K562 (cell line): ENCODE results near the gene GALNT7. TPM values are rescaled to one million over a fixed set of nuclear protein-coding genes. Genes with fewer than 3 reads are reported as not detected.

ENCODE experiments used
- ADNP ChIP-seq: fragments of 200-800 bp; sonication (Bioruptor generic); IDR thresholded peaks from 2 replicates; pipeline ENCODE4 v1.6.1; 2016; ENCODE audit warnings: missing genetic modification characterization, missing compliant biosample characterization
- CBX5 ChIP-seq: IDR thresholded peaks from 2 replicates; pipeline ENCODE4 v1.6.1; 2014; ENCODE audit warnings: low read depth, borderline replicate concordance
- CCAR2 ChIP-seq: fragments of 200-400 bp; formaldehyde crosslinking; IDR thresholded peaks from 2 replicates; pipeline ENCODE4 v1.6.1; 2017; ENCODE audit warnings: mild to moderate bottlenecking, low read depth, low read length
- CREB3 ChIP-seq: fragments of 450-650 bp; conservative IDR thresholded peaks from 2 replicates; pipeline ENCODE4 v1.6.1; 2016; ENCODE audit warnings: missing genetic modification characterization, low read depth, mild to moderate bottlenecking, missing compliant biosample characterization, moderate library complexity
- GATAD2A ChIP-seq: fragments of 450-650 bp; IDR thresholded peaks from 2 replicates; pipeline ENCODE4 v1.6.1; 2017
- HMGXB4 ChIP-seq: sonication (generic); formaldehyde crosslinking; IDR thresholded peaks from 2 replicates; pipeline ENCODE4 v1.8.1; 2023; ENCODE audit warnings: mild to moderate bottlenecking, missing genetic modification reagents
- ILK ChIP-seq: fragments of 450-650 bp; IDR thresholded peaks from 2 replicates; pipeline ENCODE4 v1.6.1; 2016; ENCODE audit warnings: missing genetic modification characterization, low read depth, mild to moderate bottlenecking, missing compliant biosample characterization, moderate library complexity, borderline replicate concordance
- MTF1 ChIP-seq: fragments of 250-450 bp; sonication (Bioruptor Pico); IDR thresholded peaks from 2 replicates; pipeline ENCODE4 v1.9.0; 2021; ENCODE audit warnings: moderate library complexity, mild to moderate bottlenecking, inconsistent platforms, borderline replicate concordance
- NCOA6 ChIP-seq: fragments of 450-650 bp; IDR thresholded peaks from 2 replicates; pipeline ENCODE4 v1.6.1; 2017; ENCODE audit warnings: mild to moderate bottlenecking
- PREB ChIP-seq: sonication (generic); formaldehyde crosslinking; IDR thresholded peaks from 2 replicates; pipeline ENCODE4 v1.8.1; 2023; ENCODE audit warnings: mild to moderate bottlenecking, missing genetic modification reagents
- PRMT5 ChIP-seq: sonication (generic); formaldehyde crosslinking; IDR thresholded peaks from 2 replicates; pipeline ENCODE4 v1.5.0; 2020; ENCODE audit warnings: missing genetic modification reagents
- PYGO2 ChIP-seq: fragments of 450-650 bp; IDR thresholded peaks from 2 replicates; pipeline ENCODE4 v1.6.1; 2016; ENCODE audit warnings: mild to moderate bottlenecking, missing genetic modification characterization, moderate library complexity, missing compliant biosample characterization
- RAD21 ChIP-seq, 2 experiments: fragments of 250-450 bp in 1 of 2; fragments of 450-650 bp in 1 of 2; sonication (Bioruptor Pico) in 1 of 2; formaldehyde crosslinking in 1 of 2; IDR thresholded peaks in 1 of 2; conservative IDR thresholded peaks in 1 of 2; 2 replicates each; pipeline versions ENCODE4 v1.4.0 to v1.8.0; 2020 to 2022; ENCODE audit warnings: mild to moderate bottlenecking in 2 of 2, moderate library complexity in 1 of 2
- RBM14 ChIP-seq: fragments of 200-400 bp; formaldehyde crosslinking; IDR thresholded peaks from 2 replicates; pipeline ENCODE4 v1.6.1; 2018; ENCODE audit warnings: low read depth, mild to moderate bottlenecking, low read length, moderate library complexity, borderline replicate concordance; ENCODE audit not compliant: insufficient read depth
- SRF ChIP-seq, 2 experiments: fragments of 250-450, 450-650 bp in 1 of 2; sonication (Bioruptor Pico) in 1 of 2; sonication (generic) in 1 of 2; formaldehyde crosslinking; IDR thresholded peaks; 2 replicates each; pipeline versions ENCODE4 v1.5.0 to v1.5.1; 2020 to 2022; ENCODE audit warnings: mild to moderate bottlenecking in 1 of 2, missing genetic modification reagents in 1 of 2
- TAF1 ChIP-seq: IDR thresholded peaks from 2 replicates; pipeline ENCODE4 v1.6.1; 2011; ENCODE audit warnings: mild to moderate bottlenecking, low read length, moderate library complexity; ENCODE audit not compliant: insufficient read depth, control insufficient read depth, severe bottlenecking; ENCODE audit errors: extremely low read depth
- ZFP91 ChIP-seq: sonication (generic); formaldehyde crosslinking; IDR thresholded peaks from 2 replicates; pipeline ENCODE4 v1.8.0; 2022; ENCODE audit warnings: mild to moderate bottlenecking, missing genetic modification reagents
- ZKSCAN1 ChIP-seq: fragments of 150-350 bp; IDR thresholded peaks from 2 replicates; pipeline ENCODE4 v1.6.1; 2016; ENCODE audit warnings: low read depth, low read length
- ZNF124 ChIP-seq: sonication (generic); formaldehyde crosslinking; IDR thresholded peaks from 2 replicates; pipeline ENCODE4 v1.8.1; 2022; ENCODE audit warnings: missing genetic modification reagents
- ZNF224 ChIP-seq: sonication (generic); formaldehyde crosslinking; IDR thresholded peaks from 2 replicates; pipeline ENCODE4 v1.8.0; 2022; ENCODE audit warnings: mild to moderate bottlenecking, missing genetic modification reagents
- ZNF280A ChIP-seq: fragments of 450-650 bp; IDR thresholded peaks from 2 replicates; pipeline ENCODE4 v1.6.1; 2018; ENCODE audit warnings: mild to moderate bottlenecking, low read depth; ENCODE audit not compliant: partially characterized antibody
- ZNF311 ChIP-seq: fragments of 250-450 bp; sonication (Bioruptor Pico); IDR thresholded peaks from 2 replicates; pipeline ENCODE4 v1.4.0; 2020; ENCODE audit warnings: mild to moderate bottlenecking, moderate library complexity
- polyA plus RNA-seq, 8 experiments: library from polyadenylated mRNA; depleted of rRNA in 4 of 8; stranded (reverse) in 5 of 8; unstranded in 3 of 8; fragments of >200 nt; fragmentation: Nextera tagmentation in 2 of 8; fragmentation: Illumina TruSeq in 1 of 8; extraction: Ambion mirVana in 2 of 8; extraction: Trizol in 1 of 8; gene quantifications; 2 replicates each; pipeline versions ENCODE4 v1.2.1 to v1.2.3, GENCODE V29; 2011 to 2014; ENCODE audit warnings: inconsistent platforms in 1 of 8, missing spikeins in 1 of 8
- total RNA-seq, 7 experiments: library from RNA; depleted of rRNA in 6 of 7; stranded (reverse); fragments of >200 nt in 6 of 7; fragmentation: Illumina TruSeq in 2 of 7; extraction: Trizol in 2 of 7; gene quantifications; 2 replicates each; pipeline versions ENCODE4 v1.2.1 to v1.2.3, GENCODE V29; 2011 to 2021; ENCODE audit warnings: low replicate concordance in 1 of 7

Gene GALNT7
- total and polyA plus RNA-seq, 9 of the 15 experiments (the other 6 are each of a cell fraction or from before 2014, with no cell fraction given): 16.7 to 38.7 (median 31.1) TPM

- no peak for TF ChIP-seq CREB3 (tag)
- TF ChIP-seq ADNP (tag): no peak
- TF ChIP-seq ZKSCAN1: no peak
- no peak for TF ChIP-seq ZNF124 (CRISPR knock-in tag)
- TF ChIP-seq ILK: no peak
- TF ChIP-seq PREB (CRISPR knock-in tag): no peak
- no peak for TF ChIP-seq PYGO2 (tag)
- TF ChIP-seq RAD21 (CRISPR knock-in tag; conservative IDR thresholded peaks at IDR 0.05 in 1 of 2, IDR thresholded peaks at IDR 0.05 in 1 of 2): no peak
- no peak for TF ChIP-seq MTF1 (CRISPR knock-in tag)
- peak; percentile 1 for TF ChIP-seq TAF1
- TF ChIP-seq CBX5: no peak
- no peak for TF ChIP-seq ZFP91 (CRISPR knock-in tag)
- TF ChIP-seq HMGXB4 (CRISPR knock-in tag): no peak
- TF ChIP-seq SRF (CRISPR knock-in tag; IDR thresholded peaks at IDR 0.05): no peak
- no peak for TF ChIP-seq ZNF311 (CRISPR knock-in tag)
- no peak for TF ChIP-seq PRMT5 (CRISPR knock-in tag)
- no peak for TF ChIP-seq CCAR2
- TF ChIP-seq NCOA6: no peak
- TF ChIP-seq ZNF280A: no peak
- no peak for TF ChIP-seq GATAD2A
- no peak for TF ChIP-seq RBM14
- no peak for TF ChIP-seq ZNF224 (CRISPR knock-in tag)
Measured at GRCh38 chr4:173370130-173370476, 201.5 kb downstream of the GALNT7 start (continued).
